HepG2 (cell line): ENCODE data around the gene NOM1.

Experiments
- CEBPG ChIP-seq: IDR thresholded peaks from 2 replicates; pipeline ENCODE4 v1.6.1; 2016
- EZH2 ChIP-seq: conservative IDR thresholded peaks from 2 replicates; pipeline ENCODE4 v1.6.1; 2012; ENCODE audit warnings: mild to moderate bottlenecking, low read depth, low read length, moderate library complexity
- SP2 ChIP-seq: sonication (generic); formaldehyde crosslinking; IDR thresholded peaks from 2 replicates; pipeline ENCODE4 v1.5.1; 2020; ENCODE audit warnings: mild to moderate bottlenecking, missing genetic modification reagents
- TFDP1 ChIP-seq: IDR thresholded peaks from 2 replicates; pipeline ENCODE4 v1.6.1; 2016; ENCODE audit warnings: missing compliant biosample characterization, missing genetic modification reagents, borderline replicate concordance
- ZNF530 ChIP-seq: sonication (generic); formaldehyde crosslinking; IDR thresholded peaks from 2 replicates; pipeline ENCODE4 v1.5.0; 2020; ENCODE audit warnings: low read depth, mild to moderate bottlenecking, missing genetic modification reagents
- ZNF841 ChIP-seq: sonication (generic); formaldehyde crosslinking; IDR thresholded peaks from 2 replicates; pipeline ENCODE4 v1.8.1; 2023; ENCODE audit warnings: missing genetic modification reagents, borderline replicate concordance
- TF ChIP-seq, protein P1 (sequence below): sonication (generic); formaldehyde crosslinking; IDR thresholded peaks from 2 replicates; pipeline ENCODE4 v1.9.0; 2021; ENCODE audit warnings: missing genetic modification reagents, mild to moderate bottlenecking, borderline replicate concordance
- TF ChIP-seq, protein P2 (sequence below): sonication (generic); formaldehyde crosslinking; IDR thresholded peaks from 2 replicates; pipeline ENCODE4 v1.5.0; 2020; ENCODE audit warnings: mild to moderate bottlenecking, missing genetic modification reagents, moderate library complexity

DNA sequence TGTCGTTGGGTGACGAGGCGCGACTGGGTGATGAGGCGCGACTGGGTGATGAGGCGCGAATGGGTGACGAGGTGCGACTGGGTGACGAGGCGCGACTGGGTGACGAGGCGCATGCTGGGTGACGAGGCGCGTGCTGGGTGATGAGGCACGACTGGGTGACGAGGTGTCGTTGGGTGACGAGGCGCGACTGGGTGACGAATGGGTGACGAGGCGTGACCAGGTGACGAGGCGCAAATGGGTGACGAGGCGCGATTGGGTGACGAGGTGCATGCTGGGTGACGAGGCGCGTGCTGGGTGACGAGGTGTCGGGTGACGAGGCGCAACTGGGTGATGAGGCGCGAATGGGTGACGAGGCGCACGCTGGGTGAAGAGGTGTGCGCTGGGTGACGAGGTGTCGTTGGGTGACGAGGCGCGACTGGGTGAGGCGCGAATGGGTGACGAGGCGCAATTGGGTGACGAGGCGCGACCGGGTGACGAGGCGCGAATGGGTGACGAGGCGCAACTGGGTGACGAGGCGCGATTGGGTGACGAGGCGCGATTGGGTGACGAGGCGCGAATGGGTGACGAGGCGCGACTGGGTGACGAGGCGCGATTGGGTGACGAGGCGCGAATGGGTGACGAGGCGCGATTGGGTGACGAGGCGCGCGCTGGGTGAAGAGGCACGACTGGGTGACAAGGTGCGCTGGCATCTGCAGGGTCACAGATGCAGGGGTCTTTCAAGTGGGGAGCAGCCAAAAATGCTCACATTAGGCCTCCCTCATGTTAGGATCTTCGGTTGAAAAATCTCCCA lies 7.9 kb upstream of the NOM1 start:
- TF ChIP-seq, protein P1, sequence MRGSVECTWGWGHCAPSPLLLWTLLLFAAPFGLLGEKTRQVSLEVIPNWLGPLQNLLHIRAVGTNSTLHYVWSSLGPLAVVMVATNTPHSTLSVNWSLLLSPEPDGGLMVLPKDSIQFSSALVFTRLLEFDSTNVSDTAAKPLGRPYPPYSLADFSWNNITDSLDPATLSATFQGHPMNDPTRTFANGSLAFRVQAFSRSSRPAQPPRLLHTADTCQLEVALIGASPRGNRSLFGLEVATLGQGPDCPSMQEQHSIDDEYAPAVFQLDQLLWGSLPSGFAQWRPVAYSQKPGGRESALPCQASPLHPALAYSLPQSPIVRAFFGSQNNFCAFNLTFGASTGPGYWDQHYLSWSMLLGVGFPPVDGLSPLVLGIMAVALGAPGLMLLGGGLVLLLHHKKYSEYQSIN, result no peak
- TF ChIP-seq, protein P2, sequence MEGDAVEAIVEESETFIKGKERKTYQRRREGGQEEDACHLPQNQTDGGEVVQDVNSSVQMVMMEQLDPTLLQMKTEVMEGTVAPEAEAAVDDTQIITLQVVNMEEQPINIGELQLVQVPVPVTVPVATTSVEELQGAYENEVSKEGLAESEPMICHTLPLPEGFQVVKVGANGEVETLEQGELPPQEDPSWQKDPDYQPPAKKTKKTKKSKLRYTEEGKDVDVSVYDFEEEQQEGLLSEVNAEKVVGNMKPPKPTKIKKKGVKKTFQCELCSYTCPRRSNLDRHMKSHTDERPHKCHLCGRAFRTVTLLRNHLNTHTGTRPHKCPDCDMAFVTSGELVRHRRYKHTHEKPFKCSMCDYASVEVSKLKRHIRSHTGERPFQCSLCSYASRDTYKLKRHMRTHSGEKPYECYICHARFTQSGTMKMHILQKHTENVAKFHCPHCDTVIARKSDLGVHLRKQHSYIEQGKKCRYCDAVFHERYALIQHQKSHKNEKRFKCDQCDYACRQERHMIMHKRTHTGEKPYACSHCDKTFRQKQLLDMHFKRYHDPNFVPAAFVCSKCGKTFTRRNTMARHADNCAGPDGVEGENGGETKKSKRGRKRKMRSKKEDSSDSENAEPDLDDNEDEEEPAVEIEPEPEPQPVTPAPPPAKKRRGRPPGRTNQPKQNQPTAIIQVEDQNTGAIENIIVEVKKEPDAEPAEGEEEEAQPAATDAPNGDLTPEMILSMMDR (CRISPR knock-in tag), result no peak
- TF ChIP-seq ZNF841 (CRISPR knock-in tag) (no peak), EZH2 (no peak), TFDP1 (CRISPR knock-in tag) (no peak), CEBPG (CRISPR knock-in tag) (no peak), SP2 (CRISPR knock-in tag) (no peak), ZNF530 (CRISPR knock-in tag) (no peak)
